Endometrial microvascular endothelial cells (primary cell): Measurements from ENCODE around the gene APOC3. TPM values are rescaled to one million over a fixed set of nuclear protein-coding genes. Genes with fewer than 3 reads are reported as not detected.

Experiments used
- in situ Hi-C: cut with HindIII; loops from 2 replicates; pipeline ENCODE4 v1.10.0; 2017; ENCODE audit warnings: low sequenced_read_pairs, low pct_unique_long_range_greater_than_20kb; ENCODE audit errors: inconsistent ontology term
- total RNA-seq: library from RNA; depleted of rRNA; stranded (reverse); fragments of >200 nt; gene quantifications from one replicate; pipeline ENCODE4 v1.2.3, GENCODE V29; 2015; ENCODE audit errors: inconsistent ontology term

Gene APOC3
- total RNA-seq, 1 donor from 2014 or later: not detected

DNA sequence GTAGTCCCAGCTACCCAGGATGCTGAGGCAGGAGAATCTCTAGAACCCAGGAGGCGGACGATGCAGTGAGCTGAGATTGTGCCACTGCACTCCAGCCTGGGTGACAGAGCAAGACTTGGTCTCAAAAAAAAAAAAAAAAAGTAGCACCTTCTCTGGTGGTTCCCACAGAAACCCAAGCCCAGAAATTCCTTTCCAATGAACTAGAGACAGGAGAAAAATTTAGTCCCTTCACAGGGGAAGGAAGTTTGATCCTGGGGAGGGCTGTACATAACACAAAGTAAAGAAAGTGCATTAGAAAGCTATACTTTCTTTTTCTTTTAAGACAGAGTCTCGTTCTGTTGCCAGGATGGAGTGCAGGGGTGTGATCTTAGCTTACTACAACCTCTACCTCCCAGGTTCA lies 33.2 kb downstream of the APOC3 start:
- in situ Hi-C loops: no loop called here

- in situ Hi-C loops: no loop called here
Observed at GRCh38 chr11:116864531-116864930, 34.8 kb downstream of the APOC3 start.

DNA sequence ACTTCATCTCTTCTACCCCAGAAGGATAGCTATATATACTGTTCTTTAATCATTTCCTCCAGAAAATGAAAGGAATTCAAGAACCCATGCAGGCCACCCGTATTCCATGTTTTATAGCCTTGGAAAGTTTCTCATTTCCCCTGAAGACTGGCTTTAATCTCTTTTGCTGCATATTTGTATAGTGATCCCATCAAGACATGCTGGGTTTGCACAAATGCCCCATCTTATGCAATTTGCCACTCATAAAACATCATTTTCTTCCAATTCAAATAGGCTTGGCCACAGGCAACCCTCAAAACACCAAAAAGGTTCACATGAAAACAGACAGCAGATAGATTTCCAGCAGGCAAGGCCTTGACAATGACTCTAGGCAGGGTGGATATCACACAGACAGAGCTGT lies 36.0 kb downstream of the APOC3 start:
- in situ Hi-C loops: no loop called here

DNA sequence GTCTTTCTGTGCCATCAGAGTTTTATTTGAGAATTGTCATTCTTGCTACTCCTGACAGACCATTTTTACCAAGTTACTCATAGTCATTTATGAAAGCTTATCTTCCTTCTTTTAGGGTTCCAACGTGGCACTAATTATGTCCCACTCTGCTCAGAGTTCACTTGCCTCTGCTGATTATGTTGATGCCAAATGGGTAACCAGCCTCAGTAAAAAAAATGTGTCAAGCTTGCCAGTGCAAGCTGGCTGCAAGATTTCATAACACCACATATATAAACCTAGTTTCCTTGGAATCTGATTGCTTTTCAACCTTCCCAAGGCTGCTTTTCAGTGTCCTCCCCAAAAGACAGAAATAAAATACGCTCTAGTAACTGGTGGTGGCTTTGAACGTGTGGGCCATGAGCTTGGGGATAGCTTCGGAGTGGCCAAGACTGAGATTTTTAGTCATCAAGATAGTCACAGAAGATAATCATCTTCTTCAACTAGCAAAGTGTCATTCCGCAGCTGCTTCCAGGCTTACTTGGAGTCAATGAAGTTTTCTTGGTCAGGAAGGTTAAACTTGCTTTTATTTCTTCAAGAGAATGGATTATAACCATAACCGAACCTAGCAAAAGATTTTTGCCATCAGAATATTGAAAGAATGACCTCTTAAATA lies 37.2 kb downstream of the APOC3 start:
- in situ Hi-C loops: no loop called here

GRCh38 chr11:116867619-116868018 lies 37.9 kb downstream of the APOC3 start:
- in situ Hi-C loops: no loop called here

DNA sequence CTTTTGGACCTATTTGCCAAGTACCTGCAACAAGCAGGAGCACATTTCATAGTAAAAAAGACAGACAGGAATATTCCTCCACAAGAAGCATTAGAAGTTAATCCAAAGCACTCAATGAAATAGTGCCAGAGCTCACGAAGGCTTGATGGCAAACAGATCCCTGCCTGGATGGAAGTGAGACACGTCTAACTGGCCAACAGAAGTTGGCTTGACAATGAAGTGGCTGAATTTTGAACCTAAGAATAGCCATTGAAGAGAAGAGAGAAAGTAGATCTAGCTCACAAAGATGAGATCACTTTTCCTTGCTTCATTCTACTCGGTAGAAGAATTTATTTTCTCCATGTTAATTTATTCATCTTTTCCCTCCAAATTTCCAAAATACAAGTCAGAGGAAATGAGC lies 38.4 kb downstream of the APOC3 start:
- in situ Hi-C loops: no loop called here

DNA sequence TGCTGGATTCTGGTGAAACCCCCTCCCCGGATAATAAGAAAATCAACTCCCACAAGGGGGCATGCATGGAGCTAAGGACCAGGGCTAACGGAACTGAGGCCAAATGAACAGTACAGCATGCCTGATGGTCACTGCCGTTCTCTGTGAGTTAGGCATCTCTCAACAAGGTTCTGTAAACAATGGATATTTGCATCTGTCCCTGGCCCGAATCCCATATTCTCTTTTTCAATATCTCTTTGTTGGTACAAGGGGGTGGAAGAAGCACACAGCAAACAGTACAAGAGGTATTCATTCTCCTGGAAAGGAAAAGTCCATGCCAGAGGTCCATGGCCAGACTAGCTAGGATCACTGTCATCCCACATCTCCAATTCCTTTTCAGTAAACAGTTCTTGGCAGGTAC lies 39.9 kb downstream of the APOC3 start:
- in situ Hi-C loops: no loop called here

- in situ Hi-C loops: no loop called here
Observed at GRCh38 chr11:116870054-116870453, 40.3 kb downstream of the APOC3 start.

DNA sequence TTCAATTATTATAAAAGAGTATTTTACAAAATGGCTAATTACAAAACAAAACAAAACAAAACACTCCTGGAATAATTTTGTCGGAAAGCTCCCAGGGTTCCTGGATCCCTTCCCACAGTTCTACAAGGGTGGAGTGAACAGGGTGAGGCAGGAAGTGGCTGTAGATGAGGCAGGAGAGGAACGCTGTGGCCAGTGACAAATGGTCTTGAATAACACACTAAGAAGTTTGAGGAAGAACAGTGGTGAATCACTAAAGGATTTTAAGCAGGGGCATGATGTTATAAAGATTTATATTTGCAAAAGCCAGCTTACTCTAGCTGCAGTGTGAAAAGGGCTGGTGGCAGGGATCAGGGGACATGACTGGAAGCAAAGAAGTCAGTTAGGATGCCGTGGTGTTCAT lies 41.5 kb downstream of the APOC3 start:
- in situ Hi-C loops: no loop called here

DNA sequence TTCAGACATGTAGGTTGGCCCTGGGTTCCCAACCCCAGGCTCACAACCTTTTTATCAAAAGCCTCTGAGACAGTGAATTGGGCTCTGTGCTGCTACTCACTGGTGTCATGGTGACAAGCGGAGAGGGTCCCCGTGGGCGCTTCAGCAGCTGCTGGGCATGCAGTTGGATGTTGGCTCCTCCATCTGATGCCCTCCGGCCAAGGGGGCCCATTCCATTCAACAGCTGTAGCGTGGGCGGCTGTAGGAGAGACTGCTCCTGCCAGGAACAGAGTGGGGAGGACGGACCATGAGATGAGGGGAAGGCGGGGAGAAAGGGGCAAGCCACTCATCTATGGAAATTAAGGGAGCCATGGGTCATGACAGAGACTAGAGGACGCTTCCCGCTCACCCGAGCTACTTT lies 43.7 kb downstream of the APOC3 start:
- in situ Hi-C loops: no loop called here

DNA sequence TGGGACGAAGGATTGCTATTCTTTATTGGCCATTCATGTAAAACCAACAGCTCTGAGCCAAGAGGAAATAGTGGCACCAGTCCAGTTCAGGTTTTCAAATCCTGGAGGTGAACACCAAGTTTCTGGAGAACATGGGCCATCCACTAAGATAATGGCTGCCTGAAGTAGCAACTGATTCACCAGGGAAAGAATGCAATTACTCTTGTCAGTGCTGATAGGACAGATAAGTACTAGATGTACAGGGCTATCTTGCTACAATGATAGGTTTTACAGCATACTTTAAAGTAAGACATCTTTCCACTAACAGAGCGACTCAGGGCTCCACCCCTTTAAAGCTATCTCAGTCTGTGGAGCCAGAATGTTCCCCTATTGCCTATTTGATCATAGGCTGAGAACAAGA lies 44.5 kb downstream of the APOC3 start:
- in situ Hi-C loops: no loop called here

DNA sequence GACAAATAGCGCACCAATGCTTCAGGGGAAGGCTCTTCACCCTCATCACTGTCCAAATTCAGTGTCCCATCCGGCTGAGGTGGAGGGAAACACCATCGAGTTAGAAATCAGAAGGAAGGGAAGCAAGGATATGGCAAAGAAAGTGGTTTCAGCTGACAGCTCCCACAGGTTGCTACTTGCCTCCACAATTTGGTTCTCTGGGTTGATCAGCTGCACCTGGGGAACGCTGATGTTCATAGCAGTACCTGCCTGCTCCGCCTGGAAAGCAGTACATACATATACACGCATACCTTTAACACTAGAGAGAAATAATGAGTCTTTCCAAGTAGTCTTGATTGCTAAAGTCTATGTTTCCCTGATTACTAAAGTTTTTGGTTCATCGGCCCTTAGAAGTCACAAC lies 45.5 kb downstream of the APOC3 start:
- in situ Hi-C loops: no loop called here

DNA sequence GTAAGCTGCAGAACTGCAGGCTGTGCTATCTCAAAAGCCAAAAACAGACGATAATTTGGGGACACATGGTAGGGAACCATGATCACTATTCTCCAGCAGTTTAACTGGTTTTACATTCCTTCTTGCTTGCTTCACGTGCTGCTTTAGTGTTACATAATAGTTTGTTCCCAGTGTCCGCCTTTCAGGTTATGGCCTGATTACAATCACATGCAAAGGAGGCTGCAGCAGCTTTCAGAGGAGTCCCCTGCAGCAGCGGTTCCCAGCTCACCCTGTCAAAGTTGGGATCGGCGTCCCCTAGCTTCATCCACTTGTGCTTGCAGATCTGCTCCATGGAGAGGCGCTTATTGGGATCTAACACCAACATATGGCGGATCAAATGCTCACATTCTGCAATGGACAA lies 46.9 kb downstream of the APOC3 start:
- in situ Hi-C loops: no loop called here

GRCh38 chr11:116879800-116880625 lies 50.3 kb downstream of the APOC3 start:
- in situ Hi-C loops: no loop called here

DNA sequence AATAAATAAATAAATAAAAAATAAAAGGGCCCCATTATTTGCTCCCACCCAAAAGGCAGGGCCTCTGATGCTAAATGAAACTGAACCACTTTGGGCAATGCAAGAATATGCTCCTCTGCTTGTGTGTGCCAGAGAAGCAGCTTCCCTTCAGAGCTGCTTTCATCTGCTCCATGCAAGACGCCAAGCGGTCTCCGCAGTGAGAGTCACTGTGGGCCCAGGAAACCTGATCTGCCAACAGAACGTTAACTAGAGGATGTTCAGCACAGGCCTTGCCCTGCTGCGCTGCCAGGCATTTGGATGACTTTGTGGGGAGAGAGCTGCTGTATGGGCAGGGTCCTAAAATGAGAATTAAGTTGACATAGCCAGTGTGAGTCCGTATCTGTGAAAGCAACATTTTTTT lies 51.4 kb downstream of the APOC3 start:
- in situ Hi-C loops: no loop called here

- in situ Hi-C loops: no loop called here
Observed at GRCh38 chr11:116882386-116882785, 52.7 kb downstream of the APOC3 start.

Other genes starting within 250 kb of the APOC3 start
- gene BUD13, start 56.9 kb upstream of the APOC3 start, total RNA-seq: 16.7 TPM
- gene ZPR1, start 41.9 kb upstream of the APOC3 start, total RNA-seq: 88.6 TPM
- gene APOA5, start 38.0 kb upstream of the APOC3 start, total RNA-seq: not detected
- gene APOA4, start 6.6 kb upstream of the APOC3 start, total RNA-seq: not detected
- not detected for gene APOA1, start 7.7 kb downstream of the APOC3 start, total RNA-seq